Fibroblast of villous mesenchyme (primary cell): ENCODE data around the gene LYSMD3. TPM values are rescaled to one million over a fixed set of nuclear protein-coding genes. Genes with fewer than 3 reads are reported as not detected.

Experiments
- DNase-seq: peaks from one replicate; pipeline ENCODE4 v3.0.0-alpha.2; 2010; ENCODE audit warnings: low read depth
- H3K4me3 ChIP-seq: 2 replicates; pipeline ENCODE4 v1.5.1; 2011; ENCODE audit warnings: low read depth, mild to moderate bottlenecking, low read length
- total RNA-seq: library from RNA; depleted of rRNA; stranded (reverse); fragments of >200 nt; gene quantifications from 2 replicates; pipeline ENCODE4 v1.2.3, GENCODE V29; 2012
- TF ChIP-seq, protein P1 (sequence below): IDR thresholded peaks from 2 replicates; pipeline ENCODE4 v1.5.1; 2012; ENCODE audit warnings: low read depth, mild to moderate bottlenecking, low read length; ENCODE audit not compliant: insufficient read depth

The LYSMD3 gene
- total RNA-seq, 1 donor = 28.1 TPM

DNA sequence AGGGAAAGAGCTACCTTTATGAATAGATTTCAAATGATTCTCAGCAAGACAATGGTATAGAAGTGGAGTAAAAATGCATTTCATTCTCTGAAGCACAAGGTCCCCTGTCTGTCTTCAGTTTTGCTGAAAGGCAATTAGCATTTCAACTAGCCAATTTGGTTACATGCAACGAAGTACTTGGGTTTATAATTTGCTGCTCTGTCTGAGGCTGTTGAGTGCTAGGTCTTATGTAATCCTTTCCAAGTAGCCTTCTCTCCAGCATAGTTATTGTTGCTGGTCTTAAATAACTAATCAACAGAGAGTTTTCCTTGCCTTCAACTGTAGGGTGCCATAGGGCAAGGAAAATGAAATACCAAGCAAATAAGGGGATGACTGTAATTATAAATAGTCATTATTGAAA is 33.7 kb upstream of the LYSMD3 start:
- TF ChIP-seq, protein P1, sequence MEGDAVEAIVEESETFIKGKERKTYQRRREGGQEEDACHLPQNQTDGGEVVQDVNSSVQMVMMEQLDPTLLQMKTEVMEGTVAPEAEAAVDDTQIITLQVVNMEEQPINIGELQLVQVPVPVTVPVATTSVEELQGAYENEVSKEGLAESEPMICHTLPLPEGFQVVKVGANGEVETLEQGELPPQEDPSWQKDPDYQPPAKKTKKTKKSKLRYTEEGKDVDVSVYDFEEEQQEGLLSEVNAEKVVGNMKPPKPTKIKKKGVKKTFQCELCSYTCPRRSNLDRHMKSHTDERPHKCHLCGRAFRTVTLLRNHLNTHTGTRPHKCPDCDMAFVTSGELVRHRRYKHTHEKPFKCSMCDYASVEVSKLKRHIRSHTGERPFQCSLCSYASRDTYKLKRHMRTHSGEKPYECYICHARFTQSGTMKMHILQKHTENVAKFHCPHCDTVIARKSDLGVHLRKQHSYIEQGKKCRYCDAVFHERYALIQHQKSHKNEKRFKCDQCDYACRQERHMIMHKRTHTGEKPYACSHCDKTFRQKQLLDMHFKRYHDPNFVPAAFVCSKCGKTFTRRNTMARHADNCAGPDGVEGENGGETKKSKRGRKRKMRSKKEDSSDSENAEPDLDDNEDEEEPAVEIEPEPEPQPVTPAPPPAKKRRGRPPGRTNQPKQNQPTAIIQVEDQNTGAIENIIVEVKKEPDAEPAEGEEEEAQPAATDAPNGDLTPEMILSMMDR = no peak
- DNase-seq = no peak
- no peak overlapping the region for H3K4me3 ChIP-seq

DNA sequence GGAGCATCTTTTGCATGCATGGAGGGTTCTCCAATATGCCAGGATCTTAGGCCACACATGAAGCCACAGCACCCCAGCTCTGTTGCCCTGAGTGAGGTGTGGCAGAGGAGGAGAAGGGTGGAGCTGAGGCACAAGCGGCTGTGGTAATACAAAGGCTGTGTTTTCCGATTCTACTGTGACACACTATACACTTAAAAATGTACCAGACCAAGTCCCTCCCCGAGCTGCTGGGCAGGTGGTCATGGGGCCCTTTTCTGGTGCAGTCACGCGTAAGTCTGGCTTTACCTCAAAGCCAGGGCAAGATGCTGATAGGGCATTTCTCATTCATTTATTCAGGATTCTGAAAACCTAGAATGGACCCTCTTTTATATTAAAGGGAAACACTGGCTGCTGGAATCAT is 33.0 kb upstream of the LYSMD3 start:
- TF ChIP-seq, protein P1 = no peak
- no peak for DNase-seq
- no peak overlapping the region for H3K4me3 ChIP-seq

DNA sequence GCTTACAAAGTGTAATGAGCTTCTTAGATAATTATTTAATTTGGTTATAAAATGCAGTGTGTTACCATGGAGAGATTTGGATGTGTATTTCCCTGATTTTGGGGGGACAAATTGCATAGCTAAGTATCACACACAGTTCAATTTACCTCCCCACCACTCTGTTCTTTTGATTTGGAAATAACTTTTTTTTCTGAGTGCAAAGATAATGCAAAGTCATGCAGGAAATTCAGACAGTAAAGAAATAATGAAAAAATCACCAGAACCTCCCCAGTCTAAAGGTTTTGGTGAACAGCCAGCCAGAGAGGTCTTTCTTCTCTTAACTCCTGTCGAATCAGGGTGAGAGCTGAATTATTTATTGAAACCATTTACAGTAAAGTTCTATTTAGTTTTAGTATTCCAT is 32.4 kb upstream of the LYSMD3 start:
- no peak for DNase-seq
- TF ChIP-seq, protein P1 = no peak
- H3K4me3 ChIP-seq = no peak overlapping the region

DNA sequence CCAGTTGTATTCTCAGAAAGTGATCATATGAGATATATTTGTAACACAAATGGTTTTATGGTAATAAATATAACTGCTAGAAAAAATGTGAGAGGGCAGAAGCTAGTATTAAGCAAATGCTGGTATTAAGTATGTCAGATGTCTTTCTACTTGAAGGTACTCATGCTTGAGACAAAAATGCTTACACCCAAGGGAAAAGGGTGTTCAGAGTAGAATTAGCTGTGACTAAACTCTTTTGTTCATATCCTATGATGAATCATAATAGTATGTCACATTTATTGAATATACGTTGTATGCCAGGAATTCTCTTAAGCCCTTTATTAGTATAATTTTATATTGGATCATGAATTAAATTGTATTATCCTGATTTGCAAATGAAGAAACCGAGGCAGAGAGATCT is 31.4 kb upstream of the LYSMD3 start:
- DNase-seq = no peak
- TF ChIP-seq, protein P1 = no peak
- H3K4me3 ChIP-seq = no peak overlapping the region

DNA sequence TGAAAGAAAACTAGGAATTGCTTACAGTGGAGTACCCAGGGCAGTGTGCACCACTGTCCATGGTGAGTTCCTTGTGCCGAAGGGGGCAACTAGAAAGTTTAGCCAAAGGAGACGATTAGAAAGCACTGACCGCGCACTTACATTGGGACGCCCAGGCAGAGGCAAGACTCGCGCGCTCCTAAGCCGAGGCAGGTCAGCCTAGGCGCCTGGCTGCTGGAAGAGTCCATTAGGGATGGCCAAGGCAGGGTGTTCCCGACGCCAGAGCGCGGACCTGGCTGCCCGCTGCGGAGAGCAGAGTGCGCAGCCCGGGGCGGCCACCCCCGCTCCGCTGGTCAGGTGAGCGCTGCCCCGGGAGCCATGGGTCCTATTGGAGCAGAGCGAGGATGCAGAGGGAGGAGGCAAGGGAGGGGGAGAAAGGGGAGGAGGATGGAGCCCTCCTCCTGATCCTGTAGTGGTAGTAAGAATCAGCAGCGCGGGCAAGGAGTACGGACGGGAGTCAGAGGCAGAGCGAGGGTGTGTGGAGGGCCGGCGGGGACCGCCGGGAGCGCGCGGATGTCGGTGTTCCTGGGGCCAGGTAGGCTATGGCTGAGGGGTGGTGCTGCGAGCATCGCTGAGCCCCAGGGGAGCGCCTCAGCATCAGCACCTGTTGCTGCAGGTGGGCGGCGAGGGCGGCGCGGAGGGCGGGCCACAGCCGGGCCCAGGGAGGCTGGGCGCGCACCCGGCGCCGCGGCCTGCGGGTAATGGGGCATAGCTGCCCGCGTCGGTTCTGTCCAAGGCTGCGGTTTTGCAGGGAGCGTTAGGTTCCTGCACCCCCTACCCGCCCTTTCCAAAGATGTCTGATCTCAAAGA is 29.2 kb upstream of the LYSMD3 start, which contains the start of gene ADGRV1:
TSS of gene ADGRV1 (plus strand) at position 454 of the 849 bp plus-strand sequence. CDS start at position 553, 99 bp downstream.
- TF ChIP-seq, protein P1 = no peak
- H3K4me3 ChIP-seq = peak within 1 kb of the TSS; percentile 26
- DNase-seq = peak; percentile 34

DNA sequence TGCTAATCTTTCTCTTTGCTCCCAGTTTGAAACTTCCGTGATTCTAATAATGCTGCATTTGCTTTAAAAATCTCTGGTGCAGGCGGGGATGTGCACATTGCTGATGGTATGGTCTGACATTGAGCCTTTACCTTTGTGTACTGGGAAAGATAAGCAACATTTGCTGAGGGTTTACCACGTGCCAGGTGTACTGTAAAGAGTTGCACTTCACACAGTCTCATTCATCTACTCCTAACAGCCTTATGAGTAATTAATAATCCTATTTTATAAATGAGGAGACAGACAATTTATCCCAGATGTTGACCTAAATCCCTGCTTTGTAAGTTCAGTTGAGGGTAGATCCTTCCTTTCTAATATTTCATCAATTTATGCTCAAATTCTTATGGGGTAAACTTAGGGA is 28.5 kb upstream of the LYSMD3 start:
- DNase-seq = no peak
- no peak overlapping the region for H3K4me3 ChIP-seq
- TF ChIP-seq, protein P1 = no peak
